ENCODE results near the gene ATP6V0C.

ATP6V0C gene

GRCh38 chr16:2513405-2514332 is at the start of gene ATP6V0C:
Gene ATP6V0C (plus strand): TSS chr16:2513952. CDS start chr16:2514104, 152 bp downstream.
- DNase-seq (ENCODE audit: low spot score) = peak; percentile 96

- no peak for DNase-seq (ENCODE audit: low spot score)
Measured at GRCh38 chr16:2464333-2464732, 49.4 kb upstream of the ATP6V0C start.

GRCh38 chr16:2465653-2466415 is 47.9 kb upstream of the ATP6V0C start:
- DNase-seq (ENCODE audit: low spot score) = no peak

- no peak for DNase-seq (ENCODE audit: low spot score)
Measured at GRCh38 chr16:2466667-2467527, 46.9 kb upstream of the ATP6V0C start.

GRCh38 chr16:2467528-2468232 is 46.1 kb upstream of the ATP6V0C start:
- peak; percentile 79 for DNase-seq (ENCODE audit: low spot score)

- DNase-seq (ENCODE audit: low spot score) = peak; percentile 67
Measured at GRCh38 chr16:2468233-2468724, 45.5 kb upstream of the ATP6V0C start.

GRCh38 chr16:2468725-2469398 is 44.9 kb upstream of the ATP6V0C start:
- DNase-seq (ENCODE audit: low spot score) = no peak

GRCh38 chr16:2469399-2470233 is 44.1 kb upstream of the ATP6V0C start:
- no peak for DNase-seq (ENCODE audit: low spot score)

GRCh38 chr16:2470234-2470601 is 43.5 kb upstream of the ATP6V0C start:
- DNase-seq (ENCODE audit: low spot score) = no peak

GRCh38 chr16:2470603-2471015 is 43.1 kb upstream of the ATP6V0C start:
- no peak for DNase-seq (ENCODE audit: low spot score)

- DNase-seq (ENCODE audit: low spot score) = peak; percentile 84
Measured at GRCh38 chr16:2471016-2471652, 42.6 kb upstream of the ATP6V0C start, which contains the start of gene NTN3. Gene NTN3 (plus strand): TSS chr16:2471297. CDS start chr16:2471702, 405 bp downstream.

- DNase-seq (ENCODE audit: low spot score) = peak; percentile 64
Measured at GRCh38 chr16:2471653-2472487, 41.9 kb upstream of the ATP6V0C start.

GRCh38 chr16:2472488-2472864 is 41.3 kb upstream of the ATP6V0C start:
- no peak for DNase-seq (ENCODE audit: low spot score)

- no peak for DNase-seq (ENCODE audit: low spot score)
Measured at GRCh38 chr16:2472885-2473445, 40.8 kb upstream of the ATP6V0C start.

GRCh38 chr16:2473446-2473926 is 40.3 kb upstream of the ATP6V0C start:
- DNase-seq (ENCODE audit: low spot score) = no peak

- DNase-seq (ENCODE audit: low spot score) = peak; percentile 72
Measured at GRCh38 chr16:2473999-2474876, 39.5 kb upstream of the ATP6V0C start.

All from ecto neural progenitor cell (in vitro differentiated cells).